NK-92 (cell line): ENCODE measurements around the gene MTAP.

ENCODE experiments used
- DNase-seq: peaks from one replicate; lab custom pipeline; 2025; ENCODE audit not compliant: unreplicated experiment; lab: John Stamatoyannopoulos, UW

Gene MTAP

DNA sequence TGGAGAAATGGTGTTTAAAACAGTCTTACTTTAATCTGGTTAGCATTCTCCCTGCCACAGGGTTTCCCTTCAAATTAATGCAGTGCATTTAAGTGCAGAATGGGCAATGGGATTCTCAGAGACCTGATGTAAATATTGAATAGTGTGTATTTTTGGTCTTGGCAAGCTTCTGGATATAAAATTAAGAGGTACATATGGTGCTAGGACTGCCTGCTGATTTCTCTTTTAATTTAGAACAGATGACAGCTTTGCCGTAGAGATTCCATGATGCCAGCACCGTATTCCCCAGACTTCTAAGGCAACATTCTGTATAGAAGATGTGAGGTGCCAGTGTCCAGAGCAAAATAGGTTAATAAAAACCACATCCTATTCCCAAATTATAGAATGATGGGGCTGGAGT is 1.9 kb downstream of the MTAP start:
- DNase-seq: no peak

GRCh38 chr9:21804791-21805190 is 2.4 kb downstream of the MTAP start:
- DNase-seq: no peak

DNA sequence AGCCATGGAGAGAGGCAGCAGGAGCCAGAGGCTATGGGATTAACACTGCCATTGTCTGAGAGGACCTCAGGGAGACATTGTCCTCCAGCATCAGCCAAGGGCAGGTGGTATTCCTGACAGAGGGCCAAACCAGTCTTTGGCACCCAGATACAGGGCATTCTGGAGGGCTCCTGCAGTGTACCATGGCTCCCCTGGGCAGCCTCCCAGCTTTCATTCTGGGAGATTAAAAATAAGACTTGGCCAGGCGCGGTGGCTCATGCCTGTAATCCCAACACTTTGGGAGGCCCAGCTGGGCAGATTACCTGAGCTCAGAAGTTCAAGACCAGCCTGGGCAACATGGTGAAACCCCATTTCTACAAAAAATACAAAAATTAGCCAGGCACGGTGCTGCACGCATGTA is 4.2 kb downstream of the MTAP start:
- no peak for DNase-seq

DNA sequence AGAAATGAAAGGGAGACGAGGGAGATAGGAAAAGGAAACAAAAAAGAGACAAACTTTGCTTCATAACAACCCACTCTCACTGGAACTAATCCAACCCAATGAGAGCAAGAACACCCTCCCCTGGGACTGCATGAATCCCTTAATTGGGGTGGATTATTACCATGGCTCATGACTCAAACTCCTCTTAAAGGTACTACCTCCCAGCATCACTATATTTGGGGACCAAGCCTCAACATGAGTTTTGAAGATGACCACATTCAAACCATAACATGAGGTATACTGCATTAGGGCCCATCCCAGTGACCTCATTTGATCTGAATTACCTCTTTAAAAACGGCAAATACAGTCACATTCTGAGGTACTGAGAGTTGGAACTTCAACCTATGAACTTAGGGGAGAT is 8.0 kb downstream of the MTAP start:
- no peak for DNase-seq

DNA sequence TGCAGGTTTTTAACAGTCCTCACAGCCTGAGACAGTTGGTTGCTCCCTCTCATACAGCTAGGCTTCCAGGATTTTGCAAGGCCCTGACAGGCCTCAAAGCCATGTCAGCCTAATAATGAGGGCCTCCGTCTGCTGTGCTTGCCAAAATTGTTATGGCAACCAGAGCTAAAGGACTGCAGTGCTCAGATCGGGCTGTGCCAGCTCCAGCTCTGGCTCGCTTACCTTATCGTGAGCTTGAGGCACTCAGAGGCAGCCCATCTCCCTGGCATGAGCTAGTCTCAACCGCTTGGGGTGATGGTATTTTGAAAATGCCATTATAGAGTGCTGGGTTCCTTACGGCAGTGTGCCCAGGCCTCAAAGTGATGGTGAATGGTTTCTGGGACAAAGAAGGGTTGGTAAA is 8.4 kb downstream of the MTAP start:
- DNase-seq: no peak

DNA sequence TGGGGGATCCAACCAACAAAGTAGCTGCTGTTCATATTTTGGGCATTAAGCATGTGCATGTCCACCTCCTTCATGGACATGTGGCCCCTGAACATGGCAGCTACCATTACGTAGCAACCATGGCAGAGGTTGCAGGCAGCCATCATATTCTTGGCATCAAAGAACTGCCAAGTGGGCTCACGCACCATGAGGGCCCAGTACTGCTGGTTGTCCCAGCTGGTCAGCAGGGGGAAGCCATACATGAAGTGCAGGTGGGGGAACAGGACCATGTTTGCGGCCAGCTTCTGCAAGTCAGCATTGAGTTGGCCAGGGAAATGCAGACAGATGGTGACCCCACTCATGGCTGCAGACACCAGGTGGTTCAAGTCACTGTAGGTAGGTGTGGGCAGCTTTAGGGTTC is 9.5 kb downstream of the MTAP start:
- DNase-seq: no peak

DNA sequence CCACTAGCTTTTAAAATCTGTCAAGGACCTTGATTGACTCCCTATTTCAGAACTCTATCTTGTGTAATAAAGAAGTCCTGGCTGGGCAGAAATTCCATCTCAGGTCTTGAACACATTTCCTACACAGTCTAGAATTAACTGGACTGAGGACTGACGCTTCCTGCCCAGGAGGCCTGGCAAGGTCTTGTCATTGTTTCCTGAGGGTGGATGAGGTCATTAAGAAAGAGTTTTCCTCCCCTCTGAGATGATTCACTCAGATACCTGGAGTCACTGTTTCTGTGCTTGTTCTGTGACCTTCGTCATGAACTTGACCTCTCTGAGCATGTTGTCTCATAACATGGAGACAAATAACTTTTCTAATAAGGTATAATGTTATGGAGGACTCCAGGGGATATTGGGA is 10.0 kb downstream of the MTAP start:
- no peak for DNase-seq

GRCh38 chr9:21812946-21813568 is 10.6 kb downstream of the MTAP start:
- DNase-seq: no peak

DNA sequence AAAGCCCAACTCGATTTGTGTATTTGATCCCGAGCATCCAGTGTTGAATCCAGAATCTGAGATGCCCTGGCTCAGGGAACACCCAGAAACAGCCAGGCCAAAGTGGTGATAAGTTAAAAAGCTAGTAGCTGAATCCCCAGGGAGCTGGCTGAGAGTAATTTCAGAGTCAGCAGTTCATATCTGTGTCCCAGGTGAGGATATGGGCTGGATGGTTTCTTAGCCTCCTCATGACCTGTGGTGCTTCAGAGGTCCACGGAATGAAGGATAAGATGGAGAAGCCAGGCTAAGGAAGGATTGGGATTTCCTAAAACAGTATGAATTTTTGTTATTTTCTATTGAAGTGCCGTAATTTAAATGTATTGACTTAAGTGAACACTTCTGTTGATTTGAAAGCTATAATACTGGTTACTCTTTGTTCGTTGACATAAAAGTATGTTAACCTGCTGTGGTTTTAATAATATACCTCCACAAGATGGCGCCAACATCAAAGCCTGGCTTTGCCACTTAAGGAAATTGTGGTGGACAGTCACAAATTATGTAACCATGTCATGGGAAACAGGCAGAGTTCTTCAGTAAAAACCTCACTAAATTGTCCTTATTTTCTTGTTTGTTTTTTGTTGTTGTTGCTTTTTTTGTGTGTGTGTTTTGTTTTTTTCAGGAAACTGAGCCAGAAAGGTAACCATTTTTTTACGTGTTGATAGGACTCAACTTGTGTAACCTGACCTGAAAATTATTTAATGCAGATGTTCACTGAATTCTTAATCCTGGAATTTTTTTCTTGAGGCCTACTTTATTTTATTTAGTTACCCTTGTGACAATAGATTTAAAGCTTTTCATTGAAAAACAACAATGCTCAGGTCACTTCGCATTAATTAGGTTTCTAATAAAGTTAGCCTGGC is 11.4 kb downstream of the MTAP start:
- DNase-seq: no peak

DNA sequence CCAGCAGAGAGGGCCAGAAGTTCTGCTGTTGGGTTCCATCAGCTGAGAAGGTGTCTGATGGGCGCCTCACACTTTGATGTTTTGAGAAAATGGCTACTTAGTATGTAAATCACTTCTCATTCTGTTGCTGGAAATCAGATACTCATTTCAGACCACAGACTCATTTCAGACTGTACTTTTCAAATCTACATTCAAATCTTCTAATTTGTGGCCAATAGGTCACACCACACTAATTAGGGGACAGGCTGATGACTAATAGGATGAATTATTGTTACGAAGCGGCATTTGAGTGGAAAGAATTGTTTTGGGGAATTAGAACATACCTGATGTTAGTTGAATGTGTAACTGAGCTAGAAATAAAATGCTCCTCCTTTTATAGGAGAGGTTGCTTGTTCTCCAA is 13.2 kb downstream of the MTAP start:
- DNase-seq: no peak

- no peak for DNase-seq
Observed at GRCh38 chr9:21817176-21817575, 14.7 kb downstream of the MTAP start.

DNA sequence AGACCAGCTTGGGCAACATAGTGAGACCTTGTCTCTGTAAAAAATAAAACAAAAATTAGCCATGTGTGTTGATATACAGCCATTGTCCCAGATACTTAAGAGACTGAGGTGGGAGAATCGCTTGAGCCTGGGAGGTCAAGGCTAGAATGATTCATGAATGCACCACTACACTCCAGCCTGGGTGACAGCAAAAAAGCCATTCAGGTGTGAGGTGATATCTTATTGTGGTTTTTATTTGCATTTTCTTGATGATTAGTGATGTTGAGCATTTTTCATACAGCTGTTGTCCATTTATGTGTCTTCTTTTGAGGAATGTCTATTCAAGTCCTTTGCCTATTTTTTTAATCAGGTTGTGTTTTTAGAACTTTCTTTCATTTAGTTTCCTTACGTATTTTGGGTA is 23.2 kb downstream of the MTAP start:
- no peak for DNase-seq

DNA sequence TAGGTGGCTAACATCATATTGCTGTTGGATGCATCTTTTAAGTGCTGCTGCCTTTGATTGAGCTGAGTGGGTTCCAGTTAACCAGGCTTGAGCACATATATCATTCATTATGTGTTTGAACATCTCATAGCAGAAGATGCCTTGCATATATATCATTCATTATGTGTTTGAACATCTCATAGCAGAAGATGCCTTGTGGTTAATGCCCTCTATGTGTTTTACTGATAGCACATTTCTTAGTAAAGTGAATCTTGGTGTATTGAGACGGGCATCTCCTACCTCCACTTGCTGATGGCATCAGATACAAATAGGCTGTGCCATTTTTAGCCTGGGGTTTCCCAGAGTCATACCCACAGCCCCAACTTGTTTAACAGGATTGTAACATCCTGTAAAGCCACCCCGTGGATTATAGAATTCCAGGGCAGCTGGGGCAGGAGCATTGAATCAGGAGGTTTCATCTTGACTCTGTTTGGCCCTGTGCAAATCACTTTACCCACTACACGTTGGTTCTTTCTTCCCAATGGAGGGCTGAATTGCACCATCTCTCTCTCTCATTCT is 26.5 kb downstream of the MTAP start:
- no peak for DNase-seq

DNA sequence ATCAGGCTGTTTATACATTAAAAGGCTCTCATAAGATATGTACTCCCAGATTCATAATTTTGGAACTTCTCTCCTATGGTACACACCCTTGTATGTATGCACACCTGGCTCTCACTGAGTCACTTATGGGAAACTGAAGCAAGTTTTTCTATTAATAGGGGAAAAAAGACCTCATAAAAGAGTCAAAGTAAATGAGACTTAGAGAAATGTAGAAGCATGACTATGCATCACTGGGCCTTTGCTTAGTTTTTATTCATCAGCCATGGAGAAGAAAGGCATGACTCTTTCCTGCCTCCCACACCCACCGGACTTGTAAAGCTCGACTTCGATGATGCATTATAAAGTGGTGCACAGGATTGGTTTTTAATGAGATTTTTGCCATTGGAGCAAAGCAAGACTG is 28.2 kb downstream of the MTAP start:
- DNase-seq: no peak

GRCh38 chr9:21831841-21832509 is 29.5 kb downstream of the MTAP start:
- DNase-seq: no peak

- no peak for DNase-seq
Observed at GRCh38 chr9:21833090-21833801, 30.8 kb downstream of the MTAP start.

- DNase-seq: no peak
Observed at GRCh38 chr9:21835121-21835520, 32.7 kb downstream of the MTAP start.

- no peak for DNase-seq
Observed at GRCh38 chr9:21836437-21837161, 34.2 kb downstream of the MTAP start.

GRCh38 chr9:21837501-21837900 is 35.1 kb downstream of the MTAP start:
- no peak for DNase-seq

GRCh38 chr9:21840647-21841046 is 38.2 kb downstream of the MTAP start:
- no peak for DNase-seq

- no peak for DNase-seq
Observed at GRCh38 chr9:21841133-21841532, 38.7 kb downstream of the MTAP start.
